Thymus (tissue), 11 donors: Measurements from ENCODE around the gene CDH22. TPM values are rescaled to one million over a fixed set of nuclear protein-coding genes. Genes with fewer than 3 reads are reported as not detected.

Source experiments
- DNase-seq, 9 donors: peaks; one replicate each; pipeline ENCODE4 v3.0.0-alpha.2; 2013; ENCODE audit warnings: low spot score in 9 of 9, low read depth in 6 of 9, missing footprints in 1 of 9
- H3K27ac ChIP-seq, 2 donors: one replicate each; pipeline ENCODE4 v1.5.1; 2013; ENCODE audit warnings: control low read depth in 1 of 2, low read depth in 1 of 2, low read length in 1 of 2, mild to moderate bottlenecking in 1 of 2, moderate library complexity in 1 of 2
- H3K27me3 ChIP-seq, 2 donors: one replicate each; pipeline ENCODE4 v1.5.1; 2013; ENCODE audit warnings: low read length in 1 of 2; ENCODE audit not compliant: control insufficient read depth in 2 of 2, insufficient read depth in 1 of 2
- H3K36me3 ChIP-seq, 2 donors: one replicate each; pipeline ENCODE4 v1.5.1; 2013; ENCODE audit warnings: low read length in 1 of 2, mild to moderate bottlenecking in 1 of 2, moderate library complexity in 1 of 2; ENCODE audit not compliant: control insufficient read depth in 2 of 2, insufficient read depth in 2 of 2
- H3K4me1 ChIP-seq, 2 donors: one replicate each; pipeline ENCODE4 v1.5.1; 2013; ENCODE audit warnings: low read length in 2 of 2; ENCODE audit not compliant: control insufficient read depth in 2 of 2, insufficient read depth in 2 of 2
- H3K4me3 ChIP-seq, 2 donors: one replicate each; pipeline ENCODE4 v1.5.1; 2013; ENCODE audit warnings: low read length in 2 of 2, control low read depth in 1 of 2, mild to moderate bottlenecking in 1 of 2
- H3K9me3 ChIP-seq, 2 donors: one replicate each; pipeline ENCODE4 v1.5.1; 2013; ENCODE audit warnings: low read length in 1 of 2, mild to moderate bottlenecking in 1 of 2; ENCODE audit not compliant: control insufficient read depth in 2 of 2, insufficient read depth in 1 of 2
- WGBS: extraction: QIAGEN DNeasy Blood & Tissue Kit; methylation state at CpG from one replicate; pipeline ENCODE4 v1.1.7; 2013; 5-methylcytosine and 5-hydroxymethylcytosine counted together
- polyA plus RNA-seq: library from polyadenylated mRNA; stranded (reverse); fragments of 200-250 nt; gene quantifications from one replicate; pipeline ENCODE4 v1.2.3, GENCODE V29; 2013
- total RNA-seq: library from RNA; stranded (reverse); fragments of 120-200 nt; gene quantifications from one replicate; pipeline ENCODE4 v1.2.4, GENCODE V29; 2013
- donor health status: healthy.

Gene CDH22
- total and polyA plus RNA-seq, 2 donors: 0.05 to 0.11 TPM

DNA sequence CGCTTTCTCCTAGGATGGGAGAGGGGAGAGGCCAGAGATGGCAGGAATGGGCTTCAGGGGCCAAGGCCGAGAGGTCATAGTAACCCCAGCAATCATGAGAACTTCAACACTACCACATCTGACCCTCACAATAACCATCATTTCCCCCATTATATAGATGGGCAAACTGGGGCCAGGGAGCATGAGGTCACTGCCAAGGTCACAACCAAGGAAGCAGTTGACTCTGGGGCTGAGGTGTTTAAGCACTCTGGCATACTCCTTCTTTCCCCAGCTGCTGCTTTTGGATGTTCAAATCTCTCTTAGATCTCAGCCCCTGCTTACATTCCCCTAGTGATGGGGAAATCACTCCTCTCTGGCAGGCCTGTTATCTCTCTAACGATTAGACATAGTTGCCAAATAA lies 39.6 kb downstream of the CDH22 start:
- Histone ChIP-seq H3K4me3 (no peak overlapping the region), H3K36me3 (no peaks in the 10 kb centered on the region), H3K27me3 (peaks cover 0 to 23% of the 10 kb centered on the region in 2 donors), H3K27ac (no peak overlapping the region), H3K4me1 (no peaks in the 10 kb centered on the region), H3K9me3 (no peaks in the 10 kb centered on the region)
- 80% methylated on average over 3 of the region's 3 CpGs for WGBS
- no peak for DNase-seq

GRCh38 chr20:46268131-46268614 lies 40.1 kb downstream of the CDH22 start:
- 33% methylated on average over 19 of the region's 19 CpGs for WGBS
- H3K27ac ChIP-seq: no peak overlapping the region
- no peaks in the 10 kb centered on the region for H3K9me3 ChIP-seq
- H3K4me1 ChIP-seq: no peaks in the 10 kb centered on the region
- H3K4me3 ChIP-seq: no peak overlapping the region
- peaks cover 0 to 23% of the 10 kb centered on the region in 2 donors for H3K27me3 ChIP-seq
- H3K36me3 ChIP-seq: no peaks in the 10 kb centered on the region
- no peak for DNase-seq

- peaks cover 0 to 23% of the 10 kb centered on the region in 2 donors for H3K27me3 ChIP-seq
- H3K4me1 ChIP-seq: no peaks in the 10 kb centered on the region
- H3K27ac ChIP-seq: no peak overlapping the region
- H3K4me3 ChIP-seq: no peak overlapping the region
- DNase-seq: no peak
- 67% methylated on average over 11 of the region's 11 CpGs for WGBS
- no peaks in the 10 kb centered on the region for H3K36me3 ChIP-seq
- no peaks in the 10 kb centered on the region for H3K9me3 ChIP-seq
Observed at GRCh38 chr20:46267108-46268105, 40.9 kb downstream of the CDH22 start.

DNA sequence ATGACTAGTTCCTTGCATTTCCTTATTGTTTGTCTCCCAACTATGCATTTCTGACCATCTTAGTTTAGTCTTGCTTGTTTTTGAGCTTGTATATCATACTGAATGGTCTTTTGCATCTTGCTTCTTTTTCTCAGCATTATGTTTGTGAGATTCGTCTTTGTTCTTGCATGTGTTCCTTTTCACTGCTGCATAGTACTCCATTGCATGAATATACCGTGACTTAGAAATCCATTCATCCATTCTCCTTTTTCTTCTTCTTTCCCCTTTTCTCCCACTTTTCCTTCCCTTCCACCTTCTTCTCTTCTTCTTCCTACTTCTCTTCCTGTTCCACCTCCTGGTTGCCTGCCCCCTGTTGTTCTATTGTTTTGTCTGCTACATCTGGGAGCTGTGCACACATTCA lies 42.8 kb downstream of the CDH22 start:
- no peaks in the 10 kb centered on the region for H3K4me1 ChIP-seq
- H3K27me3 ChIP-seq: peaks cover 0 to 23% of the 10 kb centered on the region in 2 donors
- no peaks in the 10 kb centered on the region for H3K36me3 ChIP-seq
- no peaks in the 10 kb centered on the region for H3K9me3 ChIP-seq
- WGBS: 97% methylated on average over 2 of the region's 2 CpGs
- no peak overlapping the region for H3K27ac ChIP-seq
- no peak for DNase-seq
- no peak overlapping the region for H3K4me3 ChIP-seq

DNA sequence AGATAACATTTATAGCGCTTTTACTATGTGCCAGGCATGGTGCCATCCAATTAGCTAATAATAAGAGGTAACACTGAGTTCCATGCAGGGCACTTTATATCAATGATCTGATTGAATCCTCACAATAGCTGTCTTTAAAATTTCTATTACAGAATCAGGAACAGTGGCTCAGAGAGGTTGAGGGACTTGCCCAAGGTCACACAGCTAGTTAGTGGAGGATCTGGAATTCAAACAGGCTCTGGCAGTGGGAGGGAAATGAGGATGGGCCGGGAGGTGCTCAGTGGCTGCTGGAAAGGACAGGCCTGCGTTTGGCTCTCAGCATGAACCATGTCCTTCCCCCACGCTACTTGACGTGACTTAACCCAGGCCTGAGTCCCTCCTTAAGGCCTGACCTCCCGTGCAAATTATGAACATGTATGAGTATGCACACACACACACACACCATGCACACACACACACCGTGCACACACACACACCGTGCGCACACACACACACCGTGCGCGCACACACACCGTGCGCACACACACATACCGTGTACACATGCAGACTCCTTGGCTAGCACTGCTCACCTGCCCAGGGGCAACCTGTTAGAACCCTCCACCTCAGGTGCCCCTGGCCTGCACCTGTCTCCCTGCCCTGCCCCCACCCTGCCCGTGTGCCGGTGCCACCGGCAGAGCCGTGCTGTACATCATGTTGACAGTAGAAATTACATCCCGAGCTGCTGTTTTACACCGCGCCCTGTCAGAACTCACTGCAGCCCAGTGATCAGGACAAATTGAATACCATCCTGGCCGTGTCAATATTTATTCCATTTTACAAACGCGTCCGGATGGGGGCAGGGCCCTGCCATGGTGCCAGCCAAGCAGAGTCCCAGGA lies 43.7 kb downstream of the CDH22 start:
- H3K4me1 ChIP-seq: no peaks in the 10 kb centered on the region
- no peak overlapping the region for H3K4me3 ChIP-seq
- no peak for DNase-seq
- no peaks in the 10 kb centered on the region for H3K9me3 ChIP-seq
- H3K27ac ChIP-seq: no peak overlapping the region
- WGBS: 88% methylated on average over 26 of the region's 26 CpGs
- peaks cover 0 to 17% of the 10 kb centered on the region in 2 donors for H3K27me3 ChIP-seq
- no peaks in the 10 kb centered on the region for H3K36me3 ChIP-seq

GRCh38 chr20:46261456-46262253 lies 46.6 kb downstream of the CDH22 start:
- Histone ChIP-seq H3K4me3 (no peak overlapping the region), H3K27me3 (peaks cover 0 to 6% of the 10 kb centered on the region in 2 donors), H3K9me3 (no peaks in the 10 kb centered on the region), H3K36me3 (no peaks in the 10 kb centered on the region), H3K4me1 (no peaks in the 10 kb centered on the region), H3K27ac (no peak overlapping the region)
- DNase-seq: no peak
- 83% methylated on average over 12 of the region's 12 CpGs for WGBS

GRCh38 chr20:46260936-46261454 lies 47.3 kb downstream of the CDH22 start:
- no peak for DNase-seq
- Histone ChIP-seq H3K4me3 (no peak overlapping the region), H3K9me3 (no peaks in the 10 kb centered on the region), H3K36me3 (no peaks in the 10 kb centered on the region), H3K27ac (no peak overlapping the region), H3K4me1 (no peaks in the 10 kb centered on the region), H3K27me3 (peaks cover 0 to 6% of the 10 kb centered on the region in 2 donors)
- 83% methylated on average over 1 of the region's 1 CpG for WGBS

GRCh38 chr20:46260480-46260879 lies 47.8 kb downstream of the CDH22 start:
- Histone ChIP-seq H3K4me1 (no peaks in the 10 kb centered on the region), H3K9me3 (no peaks in the 10 kb centered on the region), H3K27me3 (peaks cover 0 to 8% of the 10 kb centered on the region in 2 donors), H3K36me3 (no peaks in the 10 kb centered on the region), H3K4me3 (no peak overlapping the region), H3K27ac (no peak overlapping the region)
- no peak for DNase-seq
- WGBS: 85% methylated on average over 3 of the region's 3 CpGs
